GM12875 (cell line): ENCODE data around the gene ZNF382.

Experiments used
- H3K4me3 ChIP-seq: one replicate; pipeline ENCODE4 v1.5.1; 2011; ENCODE audit warnings: low read depth, low read length, control low read depth
- CTCF ChIP-seq: IDR thresholded peaks from 2 replicates; pipeline ENCODE4 v1.5.1; 2011; ENCODE audit warnings: low read depth, mild to moderate bottlenecking, control low read depth, inconsistent platforms, low read length, moderate library complexity, borderline replicate concordance; ENCODE audit not compliant: insufficient read depth

The ZNF382 gene

GRCh38 chr19:36679455-36679854, 74.3 kb downstream of the ZNF382 start:
- no peak for TF ChIP-seq CTCF
- no peak overlapping the region for H3K4me3 ChIP-seq
